ENCODE results near the gene VSNL1.

Gene VSNL1

GRCh38 chr2:17587469-17587868 lies 47.0 kb downstream of the VSNL1 start:
- ATAC-seq (no peak), DNase-seq (no peak)
- Mint-ChIP-seq H3K27me3 (peaks cover 9% of the 10 kb centered on the region), H3K4me1 (no peaks in the 10 kb centered on the region), H3K27ac (no peak overlapping the region), H3K4me3 (no peak overlapping the region), H3K9me3 (no peaks in the 10 kb centered on the region)

GRCh38 chr2:17588031-17588430 lies 47.5 kb downstream of the VSNL1 start:
- H3K4me1 Mint-ChIP-seq: no peaks in the 10 kb centered on the region
- no peak overlapping the region for H3K27ac Mint-ChIP-seq
- no peak overlapping the region for H3K4me3 Mint-ChIP-seq
- no peaks in the 10 kb centered on the region for H3K9me3 Mint-ChIP-seq
- H3K27me3 Mint-ChIP-seq: peaks cover 9% of the 10 kb centered on the region
- DNase-seq (no peak), ATAC-seq (no peak)

GRCh38 chr2:17589406-17590035 lies 49.0 kb downstream of the VSNL1 start:
- peaks cover 9% of the 10 kb centered on the region for H3K27me3 Mint-ChIP-seq
- H3K4me3 Mint-ChIP-seq: no peak overlapping the region
- no peaks in the 10 kb centered on the region for H3K4me1 Mint-ChIP-seq
- H3K27ac Mint-ChIP-seq: no peak overlapping the region
- no peak for DNase-seq
- no peak for ATAC-seq
- H3K9me3 Mint-ChIP-seq: no peaks in the 10 kb centered on the region

- Mint-ChIP-seq H3K4me1 (no peaks in the 10 kb centered on the region), H3K27me3 (peaks cover 9% of the 10 kb centered on the region), H3K27ac (no peak overlapping the region), H3K9me3 (no peaks in the 10 kb centered on the region), H3K4me3 (no peak overlapping the region)
- DNase-seq (no peak), ATAC-seq (no peak)
Measured at GRCh38 chr2:17590342-17590911, 49.9 kb downstream of the VSNL1 start.

- Mint-ChIP-seq H3K27me3 (peaks cover 19% of the 10 kb centered on the region), H3K9me3 (no peaks in the 10 kb centered on the region), H3K27ac (no peak overlapping the region), H3K4me3 (no peak overlapping the region), H3K4me1 (no peaks in the 10 kb centered on the region)
- ATAC-seq (no peak), DNase-seq (no peak)
Measured at GRCh38 chr2:17591846-17592245, 51.4 kb downstream of the VSNL1 start.

- Mint-ChIP-seq H3K27me3 (peaks cover 24% of the 10 kb centered on the region), H3K27ac (no peak overlapping the region), H3K9me3 (no peaks in the 10 kb centered on the region), H3K4me3 (no peak overlapping the region), H3K4me1 (no peaks in the 10 kb centered on the region)
- ATAC-seq: no peak
- no peak for DNase-seq
Measured at GRCh38 chr2:17592731-17593409, 52.4 kb downstream of the VSNL1 start.

GRCh38 chr2:17593445-17593840 lies 52.9 kb downstream of the VSNL1 start:
- Mint-ChIP-seq H3K4me1 (no peaks in the 10 kb centered on the region), H3K27me3 (peaks cover 24% of the 10 kb centered on the region), H3K9me3 (no peaks in the 10 kb centered on the region), H3K27ac (no peak overlapping the region), H3K4me3 (no peak overlapping the region)
- ATAC-seq: no peak
- DNase-seq: no peak

GRCh38 chr2:17593841-17594491 lies 53.5 kb downstream of the VSNL1 start:
- H3K27ac Mint-ChIP-seq: no peak overlapping the region
- no peak overlapping the region for H3K4me3 Mint-ChIP-seq
- DNase-seq (no peak), ATAC-seq (no peak)
- H3K27me3 Mint-ChIP-seq: peaks cover 24% of the 10 kb centered on the region
- H3K4me1 Mint-ChIP-seq: no peaks in the 10 kb centered on the region
- no peaks in the 10 kb centered on the region for H3K9me3 Mint-ChIP-seq

GRCh38 chr2:17594533-17595401 lies 54.3 kb downstream of the VSNL1 start:
- Mint-ChIP-seq H3K9me3 (no peaks in the 10 kb centered on the region), H3K4me3 (no peak overlapping the region), H3K27me3 (peaks cover 24% of the 10 kb centered on the region), H3K27ac (no peak overlapping the region), H3K4me1 (no peaks in the 10 kb centered on the region)
- ATAC-seq (no peak), DNase-seq (no peak)

GRCh38 chr2:17599617-17600016 lies 59.1 kb downstream of the VSNL1 start:
- H3K4me3 Mint-ChIP-seq: no peak overlapping the region
- H3K27ac Mint-ChIP-seq: no peak overlapping the region

GRCh38 chr2:17600556-17601204 lies 60.2 kb downstream of the VSNL1 start:
- Mint-ChIP-seq H3K4me3 (no peak overlapping the region), H3K9me3 (no peaks in the 10 kb centered on the region), H3K4me1 (no peaks in the 10 kb centered on the region), H3K27ac (no peak overlapping the region), H3K27me3 (peaks cover 37% of the 10 kb centered on the region)
- DNase-seq: no peak
- no peak for ATAC-seq

More at GRCh38 chr2:17599617-17600016, 59.1 kb downstream of the VSNL1 start:
- no peak for DNase-seq
- H3K9me3 Mint-ChIP-seq: no peaks in the 10 kb centered on the region
- peaks cover 31% of the 10 kb centered on the region for H3K27me3 Mint-ChIP-seq
- H3K4me1 Mint-ChIP-seq: no peaks in the 10 kb centered on the region
- no peak for ATAC-seq

GRCh38 chr2:17604050-17604449 lies 63.6 kb downstream of the VSNL1 start:
- H3K27ac Mint-ChIP-seq: no peak overlapping the region
- no peak overlapping the region for H3K4me3 Mint-ChIP-seq
- H3K4me1 Mint-ChIP-seq: no peaks in the 10 kb centered on the region
- ATAC-seq (no peak), DNase-seq (no peak)
- H3K27me3 Mint-ChIP-seq: peaks cover 25% of the 10 kb centered on the region
- no peaks in the 10 kb centered on the region for H3K9me3 Mint-ChIP-seq

GRCh38 chr2:17605696-17606095 lies 65.2 kb downstream of the VSNL1 start:
- peaks cover 25% of the 10 kb centered on the region for H3K27me3 Mint-ChIP-seq
- ATAC-seq (no peak), DNase-seq (no peak)
- no peaks in the 10 kb centered on the region for H3K4me1 Mint-ChIP-seq
- no peaks in the 10 kb centered on the region for H3K9me3 Mint-ChIP-seq
- H3K4me3 Mint-ChIP-seq: no peak overlapping the region
- H3K27ac Mint-ChIP-seq: no peak overlapping the region

- no peaks in the 10 kb centered on the region for H3K9me3 Mint-ChIP-seq
- ATAC-seq (no peak), DNase-seq (no peak)
- no peak overlapping the region for H3K27ac Mint-ChIP-seq
- H3K4me1 Mint-ChIP-seq: no peaks in the 10 kb centered on the region
- peaks cover 23% of the 10 kb centered on the region for H3K27me3 Mint-ChIP-seq
- H3K4me3 Mint-ChIP-seq: no peak overlapping the region
Measured at GRCh38 chr2:17606851-17607250, 66.4 kb downstream of the VSNL1 start.

- Mint-ChIP-seq H3K27me3 (peaks cover 23% of the 10 kb centered on the region), H3K4me1 (no peaks in the 10 kb centered on the region), H3K9me3 (no peaks in the 10 kb centered on the region), H3K4me3 (no peak overlapping the region), H3K27ac (no peak overlapping the region)
- ATAC-seq: no peak
- no peak for DNase-seq
Measured at GRCh38 chr2:17607379-17607778, 66.9 kb downstream of the VSNL1 start.

Measured in stimulated activated naive CD8-positive, alpha-beta T cell treated with anti-CD3 and anti-CD28 coated beads, Interleukin-15, amount 100 ng/mL, for 72 hours (primary cell).